GM21390 (cell line): ENCODE measurements around the gene YDJC.
"Not testable (repeated sequence)": the region's sequence is repeated elsewhere in the genome, so short reads cannot be mapped to it uniquely, and the experiment has no call there.

ENCODE experiments used
- ATAC-seq: cut with Tn5 transposase; IDR thresholded peaks from one replicate; pipeline ENCODE4 v1.9.1; 2021; ENCODE audit not compliant: unreplicated experiment

The YDJC gene

GRCh38 chr22:21632931-21633330 lies 3.1 kb upstream of the YDJC start:
- ATAC-seq: no peak

- ATAC-seq: no peak
Measured at GRCh38 chr22:21632237-21632895, 2.5 kb upstream of the YDJC start, which contains the start of gene CCDC116. TSS of gene CCDC116 (plus strand) at chr22:21632760. CDS start at chr22:21633182, 422 bp downstream.

GRCh38 chr22:21631025-21631424 lies 1.2 kb upstream of the YDJC start:
- ATAC-seq: no peak

- no peak for ATAC-seq
Measured at GRCh38 chr22:21628386-21629254, 1.2 kb downstream of the YDJC start.

- no peak for ATAC-seq
Measured at GRCh38 chr22:21626735-21627469, 2.9 kb downstream of the YDJC start.

DNA sequence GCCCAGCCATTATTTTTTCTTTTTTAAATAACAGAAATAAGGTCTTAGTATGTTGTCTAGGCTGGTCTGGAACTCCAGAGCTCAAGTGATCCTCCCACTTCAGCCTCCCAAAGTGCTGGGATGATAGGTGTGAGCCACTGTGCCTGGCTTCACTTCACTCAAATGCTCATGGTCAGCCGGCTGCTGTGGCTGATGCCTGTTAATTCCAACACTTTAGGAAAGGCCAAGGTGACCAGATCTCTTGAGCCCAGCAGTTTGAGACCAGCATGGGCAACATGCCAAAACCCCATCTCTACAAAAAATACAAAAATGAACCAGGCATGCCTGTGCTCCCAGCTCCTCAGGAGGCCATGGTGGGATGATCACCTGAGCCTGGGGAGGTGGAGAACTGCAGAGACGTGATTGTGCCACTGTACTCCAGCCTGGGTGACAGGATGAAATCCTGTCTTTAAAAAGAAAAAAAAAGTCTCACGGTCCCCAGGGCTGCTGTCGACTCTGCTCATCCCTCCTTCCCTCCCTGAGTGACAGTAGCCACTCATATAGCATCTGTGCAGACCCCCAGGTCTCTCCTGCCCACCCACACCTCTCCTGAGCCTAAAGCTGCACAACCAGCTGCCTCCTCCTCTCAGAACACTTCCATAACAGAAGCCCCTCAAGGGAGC lies 3.6 kb downstream of the YDJC start:
- ATAC-seq: no peak

GRCh38 chr22:21624880-21625791 lies 4.7 kb downstream of the YDJC start:
- no peak for ATAC-seq

GRCh38 chr22:21624120-21624879 lies 5.5 kb downstream of the YDJC start:
- ATAC-seq: no peak

- no peak for ATAC-seq
Measured at GRCh38 chr22:21623648-21623970, 6.2 kb downstream of the YDJC start.

DNA sequence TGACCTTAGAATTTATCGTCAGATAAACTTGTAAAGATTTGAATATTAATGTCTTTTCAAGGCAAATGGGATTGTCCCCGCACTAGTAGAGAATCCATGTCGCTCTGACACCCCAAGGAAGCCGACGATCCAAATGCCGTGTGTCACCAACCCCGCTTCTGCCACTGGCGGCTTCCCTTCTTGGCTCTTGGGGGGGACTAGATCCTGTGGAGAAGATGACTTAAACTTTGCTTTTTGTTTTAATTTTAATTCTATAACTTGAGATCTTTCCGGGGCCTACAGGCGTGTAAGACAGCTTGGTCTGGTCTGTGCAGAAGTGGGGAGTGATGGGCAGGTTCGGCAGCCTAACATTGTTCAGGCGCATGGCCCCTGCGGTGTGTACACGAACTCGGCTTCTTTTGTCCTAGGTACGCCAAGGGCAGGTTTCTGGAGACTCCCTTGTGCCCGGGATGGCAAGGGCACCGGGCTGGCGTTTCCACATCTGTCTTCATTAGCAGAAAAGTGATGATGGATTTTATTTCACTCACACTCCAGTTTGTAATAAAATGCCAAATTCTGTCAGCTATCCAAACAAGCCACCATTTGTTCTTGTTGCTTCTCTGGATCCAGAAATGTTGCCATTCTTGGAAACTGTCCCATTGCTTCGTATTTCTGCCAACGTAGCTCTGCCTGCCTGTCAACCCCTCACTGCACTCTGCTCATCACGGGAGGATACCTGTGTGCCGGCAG lies 6.7 kb downstream of the YDJC start:
- ATAC-seq: no peak

DNA sequence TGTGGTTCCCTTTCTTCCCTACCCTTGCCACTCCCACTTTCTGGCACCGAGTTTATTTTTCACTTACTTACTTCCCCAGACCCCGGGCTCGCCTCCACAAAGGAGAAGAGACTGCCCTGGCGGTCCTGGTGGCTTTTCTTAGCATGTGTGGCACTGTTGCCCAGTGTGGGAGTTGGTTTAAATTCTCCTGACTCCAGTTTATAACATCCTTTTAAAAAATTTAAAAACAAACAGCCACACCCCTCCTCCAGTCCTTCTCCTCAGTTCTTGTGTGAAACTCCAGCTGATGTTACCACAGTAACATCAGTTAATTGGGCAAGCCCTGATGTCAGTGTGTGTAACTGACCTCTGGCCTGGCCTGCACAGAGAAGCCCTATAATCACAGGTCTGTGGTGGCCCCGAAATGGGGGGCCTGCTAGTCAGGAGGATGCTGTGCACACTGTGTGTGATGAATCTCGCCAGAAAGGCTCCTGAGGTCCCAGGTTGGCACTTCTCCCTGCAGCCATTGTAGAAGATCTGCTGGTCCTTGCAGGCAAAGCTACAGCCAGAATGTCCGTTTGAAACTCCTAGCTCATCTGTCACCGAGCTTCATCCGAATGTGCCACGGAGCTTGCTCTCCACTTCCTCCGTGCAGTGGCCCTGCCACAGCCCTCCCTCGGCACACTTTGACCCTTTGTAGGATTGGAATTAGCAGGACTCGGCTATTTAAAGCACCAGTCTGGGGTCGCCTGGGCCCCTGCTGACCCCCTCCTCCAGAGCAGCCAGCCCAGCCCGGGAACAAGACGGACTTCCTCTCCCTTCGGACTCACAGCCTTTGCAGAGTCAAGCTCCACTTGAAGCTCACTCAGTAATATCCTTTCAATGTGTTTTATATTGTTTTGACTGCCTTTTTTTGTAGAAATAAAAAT lies 7.6 kb downstream of the YDJC start:
- ATAC-seq: no peak

DNA sequence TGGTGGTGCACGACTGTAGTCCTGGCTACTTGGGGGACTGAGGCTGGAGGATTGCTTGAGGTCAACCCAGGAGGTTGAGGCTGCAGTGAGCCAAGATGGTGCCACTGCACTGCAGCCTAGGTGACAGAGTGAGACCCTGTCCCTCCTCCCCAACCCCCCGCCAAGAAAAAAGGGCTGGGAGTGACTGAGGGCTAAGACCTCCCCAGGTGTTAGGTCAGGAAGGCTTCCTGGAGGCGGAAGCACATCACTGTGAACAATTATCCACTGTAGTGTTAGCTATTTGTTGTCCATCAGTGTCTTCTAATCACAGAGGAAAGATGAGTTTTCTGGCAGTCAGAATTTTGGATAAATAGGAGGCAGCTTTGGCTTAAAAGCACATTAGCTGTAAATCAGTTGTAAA lies 8.8 kb downstream of the YDJC start:
- ATAC-seq: no peak

- not testable (repeated sequence) for ATAC-seq
Measured at GRCh38 chr22:21617337-21617736, 12.5 kb downstream of the YDJC start.

DNA sequence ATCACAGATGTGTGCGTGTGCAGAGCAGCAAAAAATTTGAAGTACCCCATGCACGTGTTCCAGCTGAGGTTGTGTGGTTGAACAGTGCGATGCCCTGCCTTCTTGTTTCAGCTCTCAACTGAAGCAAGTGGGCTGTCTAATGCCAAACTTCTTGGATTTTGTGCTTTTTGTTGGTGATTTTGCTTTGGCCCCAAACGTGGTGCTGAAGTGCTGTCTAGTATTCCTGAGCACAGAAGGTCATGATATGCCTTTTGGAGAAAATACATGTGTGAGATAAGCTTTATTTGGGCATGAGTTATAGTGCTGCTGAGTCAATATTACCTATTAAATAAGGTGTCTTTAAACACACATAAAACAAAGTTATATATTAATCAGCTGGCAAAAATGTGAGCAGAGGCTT lies 14.1 kb downstream of the YDJC start:
- no peak for ATAC-seq

GRCh38 chr22:21613553-21614233 lies 16.1 kb downstream of the YDJC start:
- no peak for ATAC-seq

GRCh38 chr22:21612858-21613257 lies 17.0 kb downstream of the YDJC start:
- ATAC-seq: no peak
